C4-2B (cell line): ENCODE data around the gene MAML3.

Experiments
- ZFX ChIP-seq: fragments of 450-650 bp; IDR thresholded peaks from 2 replicates; pipeline ENCODE4 v1.6.1; 2017
- TF ChIP-seq, protein P1 (sequence below): fragments of 450-650 bp; conservative IDR thresholded peaks from 2 replicates; pipeline ENCODE4 v1.5.1; 2017; ENCODE audit warnings: mild to moderate bottlenecking

DNA sequence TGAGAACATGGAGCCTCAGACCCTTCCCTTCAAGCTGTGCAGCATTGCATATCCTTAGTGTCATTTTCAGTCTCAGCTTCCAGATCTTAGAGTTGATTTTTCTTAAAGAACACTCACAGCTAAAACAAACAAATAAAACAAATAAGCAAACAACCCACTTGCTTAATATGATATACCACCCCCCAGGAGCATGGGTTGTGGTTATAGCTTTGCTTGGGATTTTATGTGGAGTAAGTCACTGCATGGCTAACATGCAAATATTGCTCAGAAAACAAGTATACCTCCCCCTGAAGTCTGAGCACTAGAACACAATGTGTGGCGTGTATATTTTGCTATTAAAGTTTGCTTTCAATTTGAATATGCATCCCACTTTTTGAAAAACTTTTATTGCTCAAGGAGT lies 409.8 kb downstream of the MAML3 start:
- TF ChIP-seq, protein P1, sequence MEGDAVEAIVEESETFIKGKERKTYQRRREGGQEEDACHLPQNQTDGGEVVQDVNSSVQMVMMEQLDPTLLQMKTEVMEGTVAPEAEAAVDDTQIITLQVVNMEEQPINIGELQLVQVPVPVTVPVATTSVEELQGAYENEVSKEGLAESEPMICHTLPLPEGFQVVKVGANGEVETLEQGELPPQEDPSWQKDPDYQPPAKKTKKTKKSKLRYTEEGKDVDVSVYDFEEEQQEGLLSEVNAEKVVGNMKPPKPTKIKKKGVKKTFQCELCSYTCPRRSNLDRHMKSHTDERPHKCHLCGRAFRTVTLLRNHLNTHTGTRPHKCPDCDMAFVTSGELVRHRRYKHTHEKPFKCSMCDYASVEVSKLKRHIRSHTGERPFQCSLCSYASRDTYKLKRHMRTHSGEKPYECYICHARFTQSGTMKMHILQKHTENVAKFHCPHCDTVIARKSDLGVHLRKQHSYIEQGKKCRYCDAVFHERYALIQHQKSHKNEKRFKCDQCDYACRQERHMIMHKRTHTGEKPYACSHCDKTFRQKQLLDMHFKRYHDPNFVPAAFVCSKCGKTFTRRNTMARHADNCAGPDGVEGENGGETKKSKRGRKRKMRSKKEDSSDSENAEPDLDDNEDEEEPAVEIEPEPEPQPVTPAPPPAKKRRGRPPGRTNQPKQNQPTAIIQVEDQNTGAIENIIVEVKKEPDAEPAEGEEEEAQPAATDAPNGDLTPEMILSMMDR: no peak; the same call in 1 of the 2 replicates
- TF ChIP-seq ZFX: no peak
